Liver (tissue), 9 donors: ENCODE measurements around the gene TDRD6. TPM values are rescaled to one million over a fixed set of nuclear protein-coding genes. Genes with fewer than 3 reads are reported as not detected.

Source experiments
- DNase-seq: peaks from one replicate; pipeline ENCODE4 v3.0.0-alpha.2; 2017; ENCODE audit warnings: low spot score
- H3K27ac ChIP-seq, 2 donors: one replicate each; pipeline ENCODE4 v1.7.0; 2013; ENCODE audit warnings: inconsistent platforms in 2 of 2, low read length in 2 of 2, control low read depth in 1 of 2, low read depth in 1 of 2, mild to moderate bottlenecking in 1 of 2
- H3K27me3 ChIP-seq, 4 donors: one replicate each; pipeline versions ENCODE4 v1.6.1 to v1.7.0; 2013; ENCODE audit warnings: low read length in 3 of 4, inconsistent platforms in 1 of 4, mild to moderate bottlenecking in 1 of 4, moderate library complexity in 1 of 4; ENCODE audit not compliant: control insufficient read depth in 4 of 4, insufficient read depth in 4 of 4
- H3K36me3 ChIP-seq, 4 donors: one replicate each; pipeline versions ENCODE4 v1.6.1 to v1.7.0; 2013; ENCODE audit warnings: low read length in 3 of 4, mild to moderate bottlenecking in 3 of 4, low read depth in 1 of 4, moderate library complexity in 1 of 4; ENCODE audit not compliant: control insufficient read depth in 4 of 4, insufficient read depth in 3 of 4
- H3K4me1 ChIP-seq, 4 donors: one replicate each; pipeline versions ENCODE4 v1.6.1 to v1.7.0; 2013; ENCODE audit warnings: low read length in 3 of 4, mild to moderate bottlenecking in 3 of 4, moderate library complexity in 1 of 4; ENCODE audit not compliant: control insufficient read depth in 4 of 4, insufficient read depth in 4 of 4
- H3K4me3 ChIP-seq, 3 donors: one replicate each; pipeline versions ENCODE4 v1.6.1 to v1.7.0; 2013; ENCODE audit warnings: low read length in 3 of 3, control low read depth in 1 of 3, low read depth in 1 of 3, mild to moderate bottlenecking in 1 of 3
- H3K9ac ChIP-seq, 2 donors: one replicate each; pipeline ENCODE4 v1.7.0; 2013; ENCODE audit warnings: low read length in 2 of 2, mild to moderate bottlenecking in 2 of 2, moderate library complexity in 2 of 2, control low read depth in 1 of 2, low read depth in 1 of 2
- H3K9me3 ChIP-seq, 4 donors: one replicate each; pipeline versions ENCODE4 v1.6.1 to v1.7.0; 2013; ENCODE audit warnings: low read length in 3 of 4; ENCODE audit not compliant: control insufficient read depth in 4 of 4
- ATF3 ChIP-seq: IDR thresholded peaks from 2 replicates; pipeline ENCODE4 v1.6.1; 2016; ENCODE audit warnings: antibody characterized with exemption
- EGR1 ChIP-seq, 2 donors: IDR thresholded peaks; 2 replicates each; pipeline ENCODE4 v1.6.1; 2016 to 2018; ENCODE audit warnings: antibody characterized with exemption in 2 of 2, low read depth in 2 of 2
- FOXA1 ChIP-seq: IDR thresholded peaks from 2 replicates; pipeline ENCODE4 v1.6.1; 2016; ENCODE audit warnings: antibody characterized with exemption
- FOXA2 ChIP-seq: IDR thresholded peaks from 2 replicates; pipeline ENCODE4 v1.6.1; 2016; ENCODE audit warnings: antibody characterized with exemption
- GABPA ChIP-seq, 2 donors: IDR thresholded peaks in 1 of 2; conservative IDR thresholded peaks in 1 of 2; 2 replicates each; pipeline ENCODE4 v1.6.1; 2016; ENCODE audit warnings: antibody characterized with exemption in 2 of 2, mild to moderate bottlenecking in 1 of 2, moderate library complexity in 1 of 2
- HNF4A ChIP-seq, 2 donors: conservative IDR thresholded peaks; 2 replicates each; pipeline ENCODE4 v1.6.1; 2016; ENCODE audit warnings: antibody characterized with exemption in 2 of 2, mild to moderate bottlenecking in 2 of 2
- HNF4G ChIP-seq: IDR thresholded peaks from 2 replicates; pipeline ENCODE4 v1.6.1; 2016; ENCODE audit warnings: antibody characterized with exemption
- JUND ChIP-seq, 2 donors: IDR thresholded peaks; 2 replicates each; pipeline ENCODE4 v1.6.1; 2016; ENCODE audit warnings: antibody characterized with exemption in 2 of 2
- NR2F2 ChIP-seq: IDR thresholded peaks from 2 replicates; pipeline ENCODE4 v1.6.1; 2016; ENCODE audit warnings: antibody characterized with exemption
- RAD21 ChIP-seq, 2 donors: IDR thresholded peaks; 2 replicates each; pipeline ENCODE4 v1.6.1; 2016; ENCODE audit warnings: antibody characterized with exemption in 2 of 2, mild to moderate bottlenecking in 2 of 2
- RXRA ChIP-seq, 2 donors: IDR thresholded peaks; 2 replicates each; pipeline ENCODE4 v1.6.1; 2017 to 2018; ENCODE audit warnings: antibody characterized with exemption in 2 of 2, mild to moderate bottlenecking in 1 of 2
- SP1 ChIP-seq: IDR thresholded peaks from 2 replicates; pipeline ENCODE4 v1.6.1; 2018; ENCODE audit warnings: antibody characterized with exemption, mild to moderate bottlenecking
- TAF1 ChIP-seq: conservative IDR thresholded peaks from 2 replicates; pipeline ENCODE4 v1.6.1; 2016; ENCODE audit warnings: antibody characterized with exemption, mild to moderate bottlenecking
- YY1 ChIP-seq: IDR thresholded peaks from 2 replicates; pipeline ENCODE4 v1.6.1; 2016; ENCODE audit warnings: antibody characterized with exemption, mild to moderate bottlenecking
- polyA plus RNA-seq, 2 donors: library from polyadenylated mRNA; stranded (reverse) in 1 of 2; unstranded in 1 of 2; fragments of 200-250 nt in 1 of 2; fragments of >200 nt in 1 of 2; fragmentation: Nextera tagmentation in 1 of 2; extraction: Ambion mirVana in 1 of 2; gene quantifications; one replicate each; pipeline versions ENCODE4 v1.2.1 to v1.2.3, GENCODE V29; 2013 to 2015
- total RNA-seq, 2 donors: library from RNA; depleted of rRNA; stranded (reverse); fragments of >200 nt; gene quantifications; one replicate each; pipeline ENCODE4 v1.2.3, GENCODE V29; 2014
- TF ChIP-seq, protein P1 (sequence below): fragments of 150-350 bp; IDR thresholded peaks from 2 replicates; pipeline ENCODE4 v1.5.1; 2017; ENCODE audit warnings: improper control_type of control experiment, low read depth, low read length; ENCODE audit not compliant: missing input control
- TF ChIP-seq, protein P2 (sequence below): IDR thresholded peaks from 2 replicates; pipeline ENCODE4 v1.6.1; 2016; ENCODE audit warnings: antibody characterized with exemption
- TF ChIP-seq, protein P3 (sequence below): IDR thresholded peaks from 2 replicates; pipeline ENCODE4 v1.6.1; 2016; ENCODE audit warnings: antibody characterized with exemption, mild to moderate bottlenecking
- TF ChIP-seq, protein P4 (sequence below): IDR thresholded peaks from 2 replicates; pipeline ENCODE4 v1.6.1; 2016; ENCODE audit warnings: antibody characterized with exemption
- donor health status: healthy.
- donor health status: healthy.
- donor health status: healthy.
- donor health status: healthy.
- donor health status: healthy.

The TDRD6 gene
- total and polyA plus RNA-seq, 4 donors = 0.07 to 2.0 (median 0.53) TPM

GRCh38 chr6:46715141-46715540 lies 27.5 kb downstream of the TDRD6 start:
- TF ChIP-seq RXRA (IDR thresholded peaks at IDR 0.05) (no peak), HNF4G (no peak), FOXA2 (no peak), YY1 (no peak), ATF3 (no peak), RAD21 (IDR thresholded peaks at IDR 0.05) (no peak), FOXA1 (no peak), HNF4A (conservative IDR thresholded peaks at IDR 0.05) (no peak), JUND (IDR thresholded peaks at IDR 0.05) (no peak), NR2F2 (no peak), TAF1 (no peak), EGR1 (IDR thresholded peaks at IDR 0.05; ENCODE audit: low read depth in 2 of 2) (no peak), SP1 (no peak), GABPA (IDR thresholded peaks at IDR 0.05 in 1 of 2, conservative IDR thresholded peaks at IDR 0.05 in 1 of 2) (no peak)
- TF ChIP-seq, protein P1, sequence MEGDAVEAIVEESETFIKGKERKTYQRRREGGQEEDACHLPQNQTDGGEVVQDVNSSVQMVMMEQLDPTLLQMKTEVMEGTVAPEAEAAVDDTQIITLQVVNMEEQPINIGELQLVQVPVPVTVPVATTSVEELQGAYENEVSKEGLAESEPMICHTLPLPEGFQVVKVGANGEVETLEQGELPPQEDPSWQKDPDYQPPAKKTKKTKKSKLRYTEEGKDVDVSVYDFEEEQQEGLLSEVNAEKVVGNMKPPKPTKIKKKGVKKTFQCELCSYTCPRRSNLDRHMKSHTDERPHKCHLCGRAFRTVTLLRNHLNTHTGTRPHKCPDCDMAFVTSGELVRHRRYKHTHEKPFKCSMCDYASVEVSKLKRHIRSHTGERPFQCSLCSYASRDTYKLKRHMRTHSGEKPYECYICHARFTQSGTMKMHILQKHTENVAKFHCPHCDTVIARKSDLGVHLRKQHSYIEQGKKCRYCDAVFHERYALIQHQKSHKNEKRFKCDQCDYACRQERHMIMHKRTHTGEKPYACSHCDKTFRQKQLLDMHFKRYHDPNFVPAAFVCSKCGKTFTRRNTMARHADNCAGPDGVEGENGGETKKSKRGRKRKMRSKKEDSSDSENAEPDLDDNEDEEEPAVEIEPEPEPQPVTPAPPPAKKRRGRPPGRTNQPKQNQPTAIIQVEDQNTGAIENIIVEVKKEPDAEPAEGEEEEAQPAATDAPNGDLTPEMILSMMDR = no peak
- TF ChIP-seq, protein P2, sequence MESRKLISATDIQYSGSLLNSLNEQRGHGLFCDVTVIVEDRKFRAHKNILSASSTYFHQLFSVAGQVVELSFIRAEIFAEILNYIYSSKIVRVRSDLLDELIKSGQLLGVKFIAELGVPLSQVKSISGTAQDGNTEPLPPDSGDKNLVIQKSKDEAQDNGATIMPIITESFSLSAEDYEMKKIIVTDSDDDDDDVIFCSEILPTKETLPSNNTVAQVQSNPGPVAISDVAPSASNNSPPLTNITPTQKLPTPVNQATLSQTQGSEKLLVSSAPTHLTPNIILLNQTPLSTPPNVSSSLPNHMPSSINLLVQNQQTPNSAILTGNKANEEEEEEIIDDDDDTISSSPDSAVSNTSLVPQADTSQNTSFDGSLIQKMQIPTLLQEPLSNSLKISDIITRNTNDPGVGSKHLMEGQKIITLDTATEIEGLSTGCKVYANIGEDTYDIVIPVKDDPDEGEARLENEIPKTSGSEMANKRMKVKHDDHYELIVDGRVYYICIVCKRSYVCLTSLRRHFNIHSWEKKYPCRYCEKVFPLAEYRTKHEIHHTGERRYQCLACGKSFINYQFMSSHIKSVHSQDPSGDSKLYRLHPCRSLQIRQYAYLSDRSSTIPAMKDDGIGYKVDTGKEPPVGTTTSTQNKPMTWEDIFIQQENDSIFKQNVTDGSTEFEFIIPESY = no peak
- TF ChIP-seq, protein P3, sequence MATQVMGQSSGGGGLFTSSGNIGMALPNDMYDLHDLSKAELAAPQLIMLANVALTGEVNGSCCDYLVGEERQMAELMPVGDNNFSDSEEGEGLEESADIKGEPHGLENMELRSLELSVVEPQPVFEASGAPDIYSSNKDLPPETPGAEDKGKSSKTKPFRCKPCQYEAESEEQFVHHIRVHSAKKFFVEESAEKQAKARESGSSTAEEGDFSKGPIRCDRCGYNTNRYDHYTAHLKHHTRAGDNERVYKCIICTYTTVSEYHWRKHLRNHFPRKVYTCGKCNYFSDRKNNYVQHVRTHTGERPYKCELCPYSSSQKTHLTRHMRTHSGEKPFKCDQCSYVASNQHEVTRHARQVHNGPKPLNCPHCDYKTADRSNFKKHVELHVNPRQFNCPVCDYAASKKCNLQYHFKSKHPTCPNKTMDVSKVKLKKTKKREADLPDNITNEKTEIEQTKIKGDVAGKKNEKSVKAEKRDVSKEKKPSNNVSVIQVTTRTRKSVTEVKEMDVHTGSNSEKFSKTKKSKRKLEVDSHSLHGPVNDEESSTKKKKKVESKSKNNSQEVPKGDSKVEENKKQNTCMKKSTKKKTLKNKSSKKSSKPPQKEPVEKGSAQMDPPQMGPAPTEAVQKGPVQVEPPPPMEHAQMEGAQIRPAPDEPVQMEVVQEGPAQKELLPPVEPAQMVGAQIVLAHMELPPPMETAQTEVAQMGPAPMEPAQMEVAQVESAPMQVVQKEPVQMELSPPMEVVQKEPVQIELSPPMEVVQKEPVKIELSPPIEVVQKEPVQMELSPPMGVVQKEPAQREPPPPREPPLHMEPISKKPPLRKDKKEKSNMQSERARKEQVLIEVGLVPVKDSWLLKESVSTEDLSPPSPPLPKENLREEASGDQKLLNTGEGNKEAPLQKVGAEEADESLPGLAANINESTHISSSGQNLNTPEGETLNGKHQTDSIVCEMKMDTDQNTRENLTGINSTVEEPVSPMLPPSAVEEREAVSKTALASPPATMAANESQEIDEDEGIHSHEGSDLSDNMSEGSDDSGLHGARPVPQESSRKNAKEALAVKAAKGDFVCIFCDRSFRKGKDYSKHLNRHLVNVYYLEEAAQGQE = no peak
- TF ChIP-seq, protein P4, sequence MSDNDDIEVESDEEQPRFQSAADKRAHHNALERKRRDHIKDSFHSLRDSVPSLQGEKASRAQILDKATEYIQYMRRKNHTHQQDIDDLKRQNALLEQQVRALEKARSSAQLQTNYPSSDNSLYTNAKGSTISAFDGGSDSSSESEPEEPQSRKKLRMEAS = no peak

More at GRCh38 chr6:46715141-46715540, 27.5 kb downstream of the TDRD6 start:
- H3K9ac ChIP-seq = no peak overlapping the region
- no peak for DNase-seq
- H3K4me3 ChIP-seq = no peak overlapping the region
- H3K36me3 ChIP-seq = no peaks in the 10 kb centered on the region
- H3K27me3 ChIP-seq = no peaks in the 10 kb centered on the region
- no peaks in the 10 kb centered on the region for H3K4me1 ChIP-seq
- no peak overlapping the region for H3K27ac ChIP-seq
- H3K9me3 ChIP-seq = no peaks in the 10 kb centered on the region
